ENCODE measurements around the gene TRPM1.

GRCh38 chr15:31058236-31058962 lies 43.1 kb downstream of the TRPM1 start:
- TF ChIP-seq CTCF (IDR thresholded peaks at IDR 0.05) (no peak), ZFX (IDR thresholded peaks at IDR 0.05; ENCODE audit: borderline replicate concordance) (no peak)
